HK-2 (cell line): ENCODE measurements around the gene ATP6V1C2.
"Not testable (repeated sequence)": the region's sequence is repeated elsewhere in the genome, so short reads cannot be mapped to it uniquely, and the experiment has no call there.

ENCODE experiments used
- DNase-seq: peaks from one replicate; pipeline ENCODE4 v3.0.0-alpha.2; 2018; ENCODE audit not compliant: unreplicated experiment

Gene ATP6V1C2

DNA sequence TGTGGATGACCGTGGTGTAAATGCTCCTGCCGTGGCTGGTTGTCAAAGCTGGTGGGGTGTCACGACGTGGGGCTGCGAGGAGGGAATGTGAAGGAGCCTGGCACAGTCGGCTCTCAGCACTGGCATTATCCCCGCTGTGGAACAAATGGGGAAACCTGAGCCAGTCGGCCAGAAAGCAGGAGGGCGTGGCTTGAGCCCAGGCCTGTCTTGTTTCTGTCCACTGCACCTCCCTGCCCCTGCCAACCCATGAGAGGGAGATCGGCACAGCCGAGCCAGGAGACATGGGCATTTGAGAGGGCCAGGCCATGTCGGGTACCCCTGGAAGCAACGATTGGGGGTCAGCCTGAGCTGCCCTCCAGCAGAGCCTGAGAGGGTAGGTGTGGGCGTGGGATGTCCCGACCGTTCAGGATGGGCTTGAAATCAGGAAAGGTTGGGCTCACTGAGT is 46.7 kb downstream of the ATP6V1C2 start:
- DNase-seq = no peak

- no peak for DNase-seq
Observed at GRCh38 chr2:10770956-10771750, 49.7 kb downstream of the ATP6V1C2 start.

- DNase-seq = no peak
Observed at GRCh38 chr2:10771786-10772185, 50.4 kb downstream of the ATP6V1C2 start.

- no peak for DNase-seq
Observed at GRCh38 chr2:10772201-10772867, 50.9 kb downstream of the ATP6V1C2 start.

- DNase-seq = no peak
Observed at GRCh38 chr2:10772868-10773215, 51.4 kb downstream of the ATP6V1C2 start.

DNA sequence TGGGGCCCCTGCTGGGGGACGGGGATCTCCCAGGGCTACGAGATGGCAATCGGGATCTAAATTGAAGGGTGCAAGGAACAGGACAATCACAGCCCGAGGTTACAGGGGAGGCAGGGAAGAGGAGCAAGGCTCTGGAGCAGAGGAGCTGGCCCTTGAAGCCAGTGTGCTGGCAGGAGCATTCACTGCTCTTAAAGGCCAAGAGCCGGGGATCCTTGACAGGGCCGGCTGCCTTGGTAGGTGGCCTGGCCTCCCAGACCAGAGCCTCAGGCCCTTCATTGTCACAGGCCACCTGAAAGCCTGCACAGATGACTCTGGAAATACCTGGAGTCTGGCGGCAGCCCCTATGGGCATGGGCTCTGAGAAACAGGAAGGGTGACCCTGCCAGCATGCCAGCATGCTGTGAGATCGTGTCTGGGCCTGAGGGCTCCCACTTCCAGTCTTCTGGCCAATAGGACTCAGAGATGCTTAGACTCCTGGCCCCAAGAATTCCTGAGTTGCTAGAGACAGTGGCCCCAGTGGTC is 52.5 kb downstream of the ATP6V1C2 start:
- DNase-seq = no peak

DNA sequence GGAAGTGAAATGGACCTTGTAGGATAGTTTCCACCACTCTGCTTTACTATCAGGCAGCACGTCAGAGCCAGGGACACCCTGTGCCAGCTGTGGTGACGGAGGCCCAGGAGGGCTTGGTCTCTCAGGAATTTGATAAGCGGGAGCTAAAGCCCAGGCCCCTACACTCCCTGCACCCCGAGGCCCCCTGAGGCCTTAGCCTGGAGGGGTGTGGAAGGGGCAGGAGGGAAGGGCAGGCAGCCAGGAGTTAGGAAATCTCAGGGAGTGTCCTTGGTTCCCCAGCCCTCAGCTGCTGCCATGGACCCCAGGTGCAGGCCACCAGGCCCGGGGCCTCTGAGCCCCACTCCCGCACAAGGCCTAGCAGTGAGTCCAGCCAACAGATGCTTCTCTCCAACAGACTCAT is 53.0 kb downstream of the ATP6V1C2 start:
- no peak for DNase-seq

- no peak for DNase-seq
Observed at GRCh38 chr2:10775021-10775780, 53.8 kb downstream of the ATP6V1C2 start.

DNA sequence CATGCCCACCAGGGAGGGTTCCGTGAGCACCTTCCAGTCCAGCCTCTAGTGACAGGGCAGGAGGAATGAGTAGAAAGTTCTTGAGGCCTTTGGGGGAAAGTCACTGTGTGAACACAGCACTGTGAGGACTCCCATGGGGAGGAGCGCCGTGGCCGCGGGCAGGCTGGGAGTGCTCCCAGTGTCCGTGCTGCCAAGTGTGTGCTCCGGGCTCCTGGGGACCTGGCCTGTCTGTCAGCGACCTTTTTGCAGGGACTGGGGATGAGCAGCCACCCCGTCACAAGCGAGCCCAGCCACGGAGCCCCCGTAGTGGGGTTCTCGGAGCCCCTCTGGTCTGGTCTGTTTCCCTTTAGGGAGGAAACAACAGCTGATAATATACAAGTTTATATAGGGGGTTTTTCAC is 54.4 kb downstream of the ATP6V1C2 start:
- no peak for DNase-seq

GRCh38 chr2:10776231-10776977 is 55.0 kb downstream of the ATP6V1C2 start:
- no peak for DNase-seq

DNA sequence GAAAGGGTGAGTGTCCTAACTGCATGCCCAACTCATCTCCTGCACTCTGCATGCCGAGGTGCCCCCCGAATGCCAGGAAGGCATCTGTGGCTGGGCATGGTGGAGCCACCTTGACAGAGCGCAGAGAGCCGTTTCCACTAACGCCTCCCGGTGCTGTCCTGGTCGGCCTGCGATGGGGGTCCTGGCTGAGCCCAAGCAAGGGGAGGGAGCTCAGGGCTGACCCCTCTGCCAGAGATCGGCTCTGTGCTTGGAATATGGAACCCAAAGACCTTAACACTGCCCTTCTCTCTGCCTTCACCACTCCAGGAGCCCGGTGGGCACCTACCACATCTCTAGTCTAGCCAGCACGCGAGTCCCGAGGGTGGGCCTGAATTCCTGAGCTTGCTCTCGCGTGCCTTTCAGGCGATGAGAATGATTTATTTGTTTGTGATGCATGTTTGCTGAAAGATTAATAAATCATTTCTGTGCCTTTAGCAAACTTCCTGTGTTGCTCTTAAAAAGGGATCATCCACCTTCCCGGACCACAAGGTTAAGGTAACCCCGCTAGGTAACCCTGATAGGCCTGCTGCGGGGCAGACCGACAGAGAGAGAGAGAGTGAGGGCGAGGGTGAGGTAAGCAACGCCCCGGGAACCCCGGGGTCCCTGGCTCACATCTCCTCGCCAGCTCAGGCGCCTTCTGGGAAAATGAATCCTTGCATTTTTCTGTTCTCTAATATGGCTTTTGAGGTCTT is 55.8 kb downstream of the ATP6V1C2 start:
- no peak for DNase-seq

GRCh38 chr2:10777842-10778723 is 56.7 kb downstream of the ATP6V1C2 start:
- no peak for DNase-seq

DNA sequence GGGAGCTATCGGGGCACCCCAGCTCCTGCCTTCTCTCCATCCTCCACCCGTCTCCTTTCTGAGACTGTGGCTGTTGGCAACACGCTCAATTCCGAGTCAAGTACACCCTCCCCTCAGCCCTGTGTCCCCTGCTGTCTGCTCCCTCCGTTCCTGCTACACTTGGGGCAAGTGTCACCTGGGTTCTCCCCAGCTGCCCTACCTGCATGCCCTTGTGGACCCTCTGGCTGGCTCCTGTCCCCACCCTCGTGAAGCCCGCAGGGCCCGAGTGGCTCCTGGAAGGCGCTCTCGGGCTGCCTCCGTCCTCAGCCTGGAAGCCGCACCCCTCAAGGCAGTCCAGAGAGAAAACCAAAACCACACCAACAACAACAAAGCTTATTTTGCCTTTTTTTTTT is 57.3 kb downstream of the ATP6V1C2 start:
- no peak for DNase-seq

- DNase-seq = no peak
Observed at GRCh38 chr2:10779776-10780490, 58.5 kb downstream of the ATP6V1C2 start.

- no peak for DNase-seq
Observed at GRCh38 chr2:10780491-10780820, 59.0 kb downstream of the ATP6V1C2 start.

DNA sequence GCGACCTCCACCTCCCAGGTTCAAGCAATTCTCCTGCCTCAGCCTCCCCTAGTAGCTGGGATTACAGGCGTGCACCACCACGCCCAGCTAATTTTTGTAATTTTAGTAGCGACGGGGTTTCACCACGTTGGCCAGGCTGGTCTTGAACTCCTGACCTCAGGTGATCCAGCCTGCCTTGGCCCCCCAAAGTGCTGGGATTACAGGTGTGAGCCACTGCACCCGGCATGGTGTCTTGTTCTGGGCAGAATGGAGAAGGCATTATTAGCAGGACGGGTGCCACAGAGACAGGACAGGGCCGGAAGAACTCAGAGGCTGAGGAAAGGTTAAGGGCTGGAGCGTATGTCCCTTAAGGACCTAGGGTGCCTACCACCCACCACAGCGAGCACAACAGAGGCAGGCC is 59.4 kb downstream of the ATP6V1C2 start:
- not testable (repeated sequence) for DNase-seq

DNA sequence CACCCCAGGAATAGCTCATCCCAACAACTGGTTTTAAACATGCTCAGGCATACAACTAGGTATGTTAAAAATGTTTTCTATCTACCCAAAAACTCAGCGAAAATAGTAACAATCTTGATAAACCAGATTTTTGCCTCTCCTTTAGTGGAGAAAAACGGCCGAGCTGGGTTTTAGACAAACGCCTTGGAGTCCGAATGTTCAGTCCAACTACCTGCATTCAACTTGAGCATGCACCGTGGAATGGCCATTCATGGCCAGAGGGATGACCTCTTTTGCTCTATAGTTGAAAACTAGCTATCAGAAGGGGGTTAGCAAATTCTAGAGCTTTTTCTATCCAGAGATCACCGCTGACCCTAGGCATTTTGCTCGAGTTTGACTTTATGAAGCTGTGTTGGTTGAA is 60.3 kb downstream of the ATP6V1C2 start:
- no peak for DNase-seq

DNA sequence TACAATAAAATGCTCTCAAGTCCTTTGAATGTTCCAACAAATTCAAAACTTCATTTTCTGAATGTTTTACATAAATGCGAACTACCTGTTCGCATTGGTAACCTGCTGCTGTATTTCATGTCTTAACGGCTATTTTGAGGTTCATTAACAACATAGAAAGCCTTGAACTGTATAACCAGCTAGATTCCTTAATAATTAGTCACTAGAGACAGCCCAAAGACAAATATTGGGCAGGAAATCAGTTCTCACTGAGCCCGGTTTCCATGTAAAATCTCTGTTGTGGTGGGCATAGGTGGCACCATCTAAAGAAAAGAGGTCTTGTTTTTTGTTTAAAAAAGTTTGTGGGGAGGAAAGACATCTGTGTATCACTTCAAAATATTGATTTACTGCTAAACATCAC is 62.0 kb downstream of the ATP6V1C2 start:
- DNase-seq = no peak

DNA sequence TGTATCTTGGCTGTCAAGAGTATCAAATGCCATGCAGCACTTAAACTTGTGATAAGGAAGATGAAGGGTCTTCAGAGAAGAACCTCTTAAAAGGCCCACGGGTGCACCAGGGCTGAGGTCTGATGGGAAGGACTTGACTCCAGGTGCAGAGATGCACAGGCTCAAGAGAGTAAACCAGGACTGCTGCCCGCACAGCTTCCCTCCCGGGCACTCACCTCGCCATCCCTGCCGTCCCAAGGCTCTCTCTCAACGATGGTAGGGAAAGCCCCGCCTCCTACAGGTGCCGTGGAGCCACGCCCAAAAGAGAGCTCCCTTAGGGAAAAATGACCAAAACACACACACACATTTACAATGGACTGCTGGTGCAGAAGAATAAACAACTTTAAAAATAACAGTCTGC is 63.3 kb downstream of the ATP6V1C2 start:
- no peak for DNase-seq

DNA sequence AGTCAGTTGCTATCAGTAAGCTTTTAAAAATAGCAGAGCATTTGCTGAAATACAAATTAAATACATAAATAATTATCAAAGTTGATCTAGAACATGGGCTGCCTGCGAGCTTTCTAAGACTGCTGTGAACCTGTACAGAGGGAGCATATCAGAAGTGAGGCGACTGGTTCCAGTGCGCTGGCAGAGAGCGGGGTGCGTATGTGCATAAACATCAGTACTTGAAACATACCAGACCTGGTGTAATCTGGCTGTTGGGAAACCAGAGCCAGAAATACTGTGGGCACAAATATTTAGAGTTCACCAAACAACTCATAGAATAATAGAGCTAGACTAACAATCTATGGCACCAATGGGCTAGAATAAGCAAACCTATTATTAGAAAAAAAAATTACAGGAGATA is 63.8 kb downstream of the ATP6V1C2 start:
- no peak for DNase-seq
